Measurements from ENCODE around the gene MMP24.

MMP24 gene

GRCh38 chr20:35226884-35227681, 593 bp downstream of the MMP24 start:
- no peak for TF ChIP-seq CTCF (IDR thresholded peaks at IDR 0.05)
- Histone ChIP-seq H3K4me3 (peak overlapping the region; percentile 28 to 38), H3K27ac (no peak overlapping the region), H3K36me3 (no peaks in the 10 kb centered on the region), H3K9me3 (no peaks in the 10 kb centered on the region), H3K4me1 (peaks cover 0 to 11% (median 5%) of the 10 kb centered on the region in 4 donors), H3K27me3 (peaks cover 0 to 3% of the 10 kb centered on the region in 2 donors)
- intact Hi-C loops (cut with DNase I; ENCODE audit: low total_unique reads), result no loop called here
- peak in 1 of 2 donors; percentile 23 for DNase-seq

GRCh38 chr20:35232575-35232974, 6.1 kb downstream of the MMP24 start:
- H3K27me3 ChIP-seq, result no peaks in the 10 kb centered on the region
- no peak for TF ChIP-seq CTCF (IDR thresholded peaks at IDR 0.05)
- no peak overlapping the region for H3K4me3 ChIP-seq
- no peak overlapping the region for H3K27ac ChIP-seq
- intact Hi-C loops (cut with DNase I; ENCODE audit: low total_unique reads), result no loop called here
- H3K4me1 ChIP-seq, result no peaks in the 10 kb centered on the region
- no peaks in the 10 kb centered on the region for H3K9me3 ChIP-seq
- peaks cover 5 to 31% (median 16%) of the 10 kb centered on the region in 3 donors for H3K36me3 ChIP-seq
- DNase-seq, result no peak

- H3K27me3 ChIP-seq, result no peaks in the 10 kb centered on the region
- H3K36me3 ChIP-seq, result peaks cover 7 to 31% (median 16%) of the 10 kb centered on the region in 3 donors
- no peak overlapping the region for H3K4me3 ChIP-seq
- no peak for TF ChIP-seq CTCF (IDR thresholded peaks at IDR 0.05)
- no peaks in the 10 kb centered on the region for H3K4me1 ChIP-seq
- intact Hi-C loops (cut with DNase I; ENCODE audit: low total_unique reads), result no loop called here
- H3K27ac ChIP-seq, result no peak overlapping the region
- H3K9me3 ChIP-seq, result no peaks in the 10 kb centered on the region
- DNase-seq, result no peak
Measured at GRCh38 chr20:35235881-35236280, 9.4 kb downstream of the MMP24 start.

GRCh38 chr20:35237486-35237885, 11.0 kb downstream of the MMP24 start:
- Histone ChIP-seq H3K4me1 (no peaks in the 10 kb centered on the region), H3K27ac (no peak overlapping the region), H3K9me3 (no peaks in the 10 kb centered on the region), H3K27me3 (no peaks in the 10 kb centered on the region), H3K36me3 (peaks cover 7 to 29% (median 16%) of the 10 kb centered on the region in 3 donors), H3K4me3 (no peak overlapping the region)
- no peak for TF ChIP-seq CTCF (IDR thresholded peaks at IDR 0.05)
- DNase-seq, result no peak
- intact Hi-C loops (cut with DNase I; ENCODE audit: low total_unique reads), result no loop called here

- Histone ChIP-seq H3K4me1 (no peaks in the 10 kb centered on the region), H3K4me3 (no peak overlapping the region), H3K27ac (no peak overlapping the region), H3K9me3 (no peaks in the 10 kb centered on the region), H3K27me3 (no peaks in the 10 kb centered on the region), H3K36me3 (peaks cover 7 to 22% (median 16%) of the 10 kb centered on the region in 3 donors)
- TF ChIP-seq CTCF (IDR thresholded peaks at IDR 0.05), result no peak
- no peak for DNase-seq
- intact Hi-C loops (cut with DNase I; ENCODE audit: low total_unique reads), result no loop called here
Measured at GRCh38 chr20:35238170-35238569, 11.7 kb downstream of the MMP24 start.

Data from tibial artery (tissue), 4 donors.